ENCODE measurements around the gene B3GLCT. TPM values are rescaled to one million over a fixed set of nuclear protein-coding genes. Genes with fewer than 3 reads are reported as not detected.
A peak's percentile ranks its signal among the peaks of the same experiment; 100 is the strongest.
"Not testable (repeated sequence)": the region's sequence is repeated elsewhere in the genome, so short reads cannot be mapped to it uniquely, and the experiment has no call there.

Gene B3GLCT
- polyA plus RNA-seq, 1 donor from 2014 or later: 6.0 TPM

DNA sequence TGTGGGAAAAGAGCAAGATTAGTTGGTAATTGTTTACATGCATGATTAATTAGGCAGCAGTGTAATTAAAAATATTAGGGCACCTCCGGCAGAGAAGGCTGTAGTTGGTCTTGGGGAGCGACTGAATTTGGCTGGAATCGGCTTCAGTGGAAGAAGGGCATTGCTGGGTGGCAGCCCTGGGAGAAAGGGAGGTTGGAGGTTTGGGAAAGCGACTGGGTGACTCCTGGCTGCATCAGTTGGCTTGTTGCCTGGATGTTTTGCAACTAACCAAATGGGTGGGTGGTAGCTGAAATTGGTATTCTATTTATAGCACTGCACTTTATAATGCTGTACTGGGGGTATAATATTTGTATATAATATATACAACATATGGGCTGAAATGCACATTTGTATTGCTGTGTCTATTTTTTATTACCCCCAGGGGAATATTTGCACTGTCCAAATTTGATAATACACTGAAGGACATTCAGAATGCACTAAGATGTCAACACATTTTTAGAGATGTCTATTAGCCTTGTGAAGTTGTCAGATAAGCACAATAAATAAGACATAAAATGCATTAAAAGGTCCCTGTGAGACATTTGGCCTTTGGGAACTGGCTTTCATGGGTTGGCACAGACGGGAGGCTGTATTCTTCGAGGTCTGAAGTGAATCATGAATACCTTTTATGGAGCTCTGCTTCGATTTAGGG, 1.7 kb downstream of the B3GLCT start:
- peaks cover 14 to 18% (median 17%) of the 10 kb centered on the region in 3 donors for H3K4me1 Mint-ChIP-seq
- no peaks in the 10 kb centered on the region for H3K27me3 Mint-ChIP-seq
- no peaks in the 10 kb centered on the region for H3K9me3 Mint-ChIP-seq
- H3K36me3 Mint-ChIP-seq: peaks cover 3% of the 10 kb centered on the region
- H3K4me3 Mint-ChIP-seq: peak overlapping the region; percentile 85 to 93 (median 92)
- H3K27ac Mint-ChIP-seq: peak overlapping the region; percentile 60 to 83 (median 81)

DNA sequence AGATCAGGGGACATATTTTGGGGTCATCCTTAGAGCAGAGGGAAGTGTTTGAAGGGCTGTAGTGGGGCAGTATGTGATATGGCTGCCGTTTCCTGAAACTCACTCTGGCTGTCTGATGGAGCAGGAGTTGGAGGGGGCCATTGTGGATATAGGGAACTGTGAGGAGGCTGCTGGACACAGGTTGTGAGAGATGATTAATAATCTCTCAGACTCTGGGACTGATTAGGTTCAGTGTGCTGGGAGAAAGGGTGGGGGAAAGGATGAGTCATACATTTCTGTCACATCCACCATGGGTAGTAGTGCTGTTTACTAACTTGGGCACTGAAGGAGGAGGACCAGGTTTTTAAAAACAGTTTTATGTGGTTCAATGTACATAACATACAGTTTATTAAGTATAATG, 4.8 kb downstream of the B3GLCT start:
- H3K9me3 Mint-ChIP-seq: no peaks in the 10 kb centered on the region
- no peak overlapping the region for H3K4me3 Mint-ChIP-seq
- peak overlapping the region in 1 of 3 donors; percentile 44 for H3K27ac Mint-ChIP-seq
- H3K4me1 Mint-ChIP-seq: peaks cover 14 to 18% (median 14%) of the 10 kb centered on the region in 3 donors
- peaks cover 3% of the 10 kb centered on the region for H3K36me3 Mint-ChIP-seq
- H3K27me3 Mint-ChIP-seq: no peaks in the 10 kb centered on the region

DNA sequence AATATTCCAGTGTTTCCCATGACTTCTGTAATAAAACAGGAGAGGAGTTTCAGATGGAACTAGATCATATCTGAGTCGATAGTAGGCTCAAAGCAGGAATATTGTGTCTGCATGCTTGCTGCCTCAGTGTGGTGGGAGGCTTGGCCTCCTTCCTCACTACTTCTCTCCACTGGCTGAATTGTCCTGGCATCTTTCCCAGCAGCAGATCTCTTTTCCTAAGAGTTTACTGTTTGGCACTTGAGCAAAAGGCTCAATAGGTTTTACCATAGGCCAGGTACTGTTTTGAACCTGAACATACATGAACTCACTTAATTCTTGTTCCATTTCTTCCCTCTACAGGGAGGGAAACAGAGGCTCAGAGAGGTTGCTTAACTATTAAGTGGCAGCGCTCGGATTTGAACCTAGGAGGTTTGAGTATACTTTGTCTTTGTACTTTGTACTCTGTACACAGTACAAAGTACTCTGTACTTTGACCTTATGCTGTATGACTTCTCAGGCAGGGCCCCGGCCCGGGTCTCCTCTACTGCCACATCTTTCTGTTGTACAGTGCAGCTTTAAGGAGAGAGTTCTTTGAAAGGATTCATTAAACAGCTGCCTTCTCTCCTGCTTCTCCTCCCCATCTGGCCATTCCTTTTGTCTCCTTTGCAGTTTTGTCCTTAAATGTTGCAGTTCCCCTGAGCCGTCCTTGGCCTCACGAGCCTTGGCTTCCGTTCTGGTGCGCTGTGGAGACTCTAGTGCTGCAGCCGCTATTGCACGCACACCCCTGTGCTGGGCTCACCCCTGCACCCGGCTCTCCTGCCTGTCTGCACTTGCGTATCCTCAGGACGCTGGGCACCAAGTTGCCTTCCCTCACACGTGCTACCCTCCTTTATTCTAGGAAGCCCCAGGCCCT, 8.1 kb downstream of the B3GLCT start:
- Mint-ChIP-seq H3K9me3 (no peaks in the 10 kb centered on the region), H3K27ac (no peak overlapping the region), H3K4me1 (peaks cover 2 to 15% (median 3%) of the 10 kb centered on the region in 3 donors), H3K4me3 (peak overlapping the region in 1 of 4 donors; percentile 39), H3K36me3 (peaks cover 3% of the 10 kb centered on the region), H3K27me3 (no peaks in the 10 kb centered on the region)

DNA sequence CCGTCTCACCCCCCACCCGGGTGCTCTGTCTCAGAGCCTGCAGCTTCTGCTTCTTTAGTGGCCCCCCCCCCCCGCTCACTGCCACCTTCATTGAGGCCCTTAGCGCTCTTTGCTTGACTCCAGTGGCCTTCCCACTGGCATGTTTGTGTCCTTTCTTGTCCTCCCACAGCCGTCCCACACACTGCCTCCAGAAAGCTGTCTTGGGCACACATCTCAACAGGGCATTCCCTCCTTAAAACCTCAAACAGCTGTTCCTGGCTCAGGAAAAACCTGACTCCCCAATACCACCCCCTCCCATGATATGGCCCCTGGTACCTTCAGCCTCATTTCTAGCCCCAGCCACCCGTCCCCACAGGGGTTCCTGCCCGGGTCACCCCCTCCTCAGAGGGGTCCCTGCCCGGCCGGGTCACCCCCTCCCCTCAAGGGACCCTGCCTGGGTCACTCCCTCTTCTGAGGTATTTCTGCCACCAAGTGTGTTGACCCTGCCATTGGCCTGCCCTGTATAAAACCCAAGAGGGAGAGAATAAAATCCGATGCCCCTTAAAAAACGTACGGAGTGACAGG, 8.9 kb downstream of the B3GLCT start:
- Mint-ChIP-seq H3K9me3 (no peaks in the 10 kb centered on the region), H3K27me3 (no peaks in the 10 kb centered on the region), H3K4me1 (peaks cover 3 to 18% (median 5%) of the 10 kb centered on the region in 3 donors), H3K27ac (no peak overlapping the region), H3K36me3 (peaks cover 3% of the 10 kb centered on the region), H3K4me3 (no peak overlapping the region)

GRCh38 chr13:31209172-31209840, 9.5 kb downstream of the B3GLCT start:
- H3K27me3 Mint-ChIP-seq: no peaks in the 10 kb centered on the region
- H3K27ac Mint-ChIP-seq: no peak overlapping the region
- H3K4me1 Mint-ChIP-seq: peaks cover 6 to 21% (median 8%) of the 10 kb centered on the region in 3 donors
- no peaks in the 10 kb centered on the region for H3K9me3 Mint-ChIP-seq
- peak overlapping the region in 2 of 4 donors; percentile 7 to 28 for H3K4me3 Mint-ChIP-seq
- H3K36me3 Mint-ChIP-seq: peaks cover 3% of the 10 kb centered on the region

DNA sequence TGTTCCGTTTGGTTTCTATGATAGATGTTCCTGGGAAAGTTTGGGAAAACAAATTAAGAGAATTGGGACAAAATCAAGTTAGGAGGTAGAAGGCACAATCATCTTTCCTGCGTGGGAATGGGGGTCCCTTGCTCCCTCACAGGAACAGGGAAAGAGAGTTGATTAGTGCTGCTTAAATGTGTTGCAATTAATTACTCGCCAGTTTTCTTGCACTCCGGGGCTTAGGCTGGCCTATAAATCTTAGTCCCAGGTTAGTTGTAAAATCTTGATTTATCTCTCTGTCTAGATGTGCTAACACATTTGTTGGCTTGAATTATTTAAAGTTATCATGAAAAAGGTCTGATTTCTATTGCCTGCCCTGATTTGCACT, 10.1 kb downstream of the B3GLCT start:
- peaks cover 6 to 21% (median 12%) of the 10 kb centered on the region in 3 donors for H3K4me1 Mint-ChIP-seq
- peaks cover 2% of the 10 kb centered on the region for H3K36me3 Mint-ChIP-seq
- H3K27ac Mint-ChIP-seq: no peak overlapping the region
- peak overlapping the region in 1 of 4 donors; percentile 7 for H3K4me3 Mint-ChIP-seq
- no peaks in the 10 kb centered on the region for H3K27me3 Mint-ChIP-seq
- H3K9me3 Mint-ChIP-seq: no peaks in the 10 kb centered on the region

DNA sequence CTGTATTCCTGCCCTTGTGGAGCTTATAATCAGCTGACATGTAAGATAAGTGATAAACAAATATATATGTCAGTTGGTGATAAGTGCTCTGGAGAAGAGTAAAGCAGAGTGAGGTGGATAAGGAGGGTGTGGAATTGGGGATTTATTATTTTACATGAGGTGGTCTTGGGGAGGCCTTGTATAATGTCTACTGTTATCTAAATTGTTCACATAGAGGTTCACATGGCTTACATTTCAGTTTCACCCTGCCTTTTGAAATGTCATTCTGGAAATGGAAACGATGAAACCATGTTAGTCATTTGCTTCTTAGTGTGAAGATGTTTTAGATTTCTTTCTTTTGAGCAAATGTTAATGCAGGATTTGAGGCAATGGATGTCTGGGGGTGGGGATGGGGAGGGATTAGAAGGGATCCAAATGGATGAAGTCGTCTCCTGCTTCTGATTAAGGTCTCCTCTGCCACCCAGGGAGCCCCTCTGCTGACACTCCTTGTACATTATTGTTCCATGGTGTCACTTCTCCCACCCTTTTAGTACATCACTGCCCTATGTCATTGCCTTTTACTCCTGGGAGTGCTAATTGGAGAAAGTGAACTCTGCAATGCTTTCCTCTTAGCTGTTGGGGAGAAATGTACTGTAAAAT, 14.0 kb downstream of the B3GLCT start:
- peaks cover 3% of the 10 kb centered on the region for H3K36me3 Mint-ChIP-seq
- no peak overlapping the region for H3K27ac Mint-ChIP-seq
- no peaks in the 10 kb centered on the region for H3K27me3 Mint-ChIP-seq
- H3K4me1 Mint-ChIP-seq: peaks cover 6 to 18% (median 10%) of the 10 kb centered on the region in 3 donors
- peaks cover 0 to 3% (median 0%) of the 10 kb centered on the region in 3 donors for H3K9me3 Mint-ChIP-seq
- no peak overlapping the region for H3K4me3 Mint-ChIP-seq

- peaks cover 0 to 3% (median 0%) of the 10 kb centered on the region in 3 donors for H3K9me3 Mint-ChIP-seq
- H3K36me3 Mint-ChIP-seq: peaks cover 3% of the 10 kb centered on the region
- H3K4me3 Mint-ChIP-seq: no peak overlapping the region
- H3K4me1 Mint-ChIP-seq: peaks cover 6 to 18% (median 10%) of the 10 kb centered on the region in 3 donors
- no peaks in the 10 kb centered on the region for H3K27me3 Mint-ChIP-seq
- H3K27ac Mint-ChIP-seq: no peak overlapping the region
These were observed 14.7 kb downstream of the B3GLCT start for GRCh38 chr13:31214435-31214834.

DNA sequence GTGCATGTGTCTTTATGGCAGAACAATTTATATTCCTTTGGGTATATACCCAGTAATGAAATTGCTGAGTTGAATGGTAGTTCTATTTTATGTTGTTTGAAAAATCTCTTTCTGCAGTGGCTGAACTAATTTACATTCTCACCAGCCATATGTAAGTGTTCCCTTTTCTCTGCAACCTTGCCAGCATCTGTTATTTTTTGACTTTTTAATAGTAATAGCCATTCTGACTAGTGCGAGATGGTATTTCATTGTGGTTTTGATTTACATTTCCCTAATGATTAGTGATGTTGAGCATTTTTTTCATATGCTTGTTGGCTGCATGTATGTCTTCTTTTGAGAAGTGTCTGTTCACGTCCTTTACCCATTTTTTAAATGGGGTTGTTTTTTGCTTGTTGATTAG, 17.1 kb downstream of the B3GLCT start:
- not testable (repeated sequence) for H3K9me3 Mint-ChIP-seq, H3K4me3 Mint-ChIP-seq, H3K36me3 Mint-ChIP-seq, H3K27ac Mint-ChIP-seq, H3K27me3 Mint-ChIP-seq
- H3K4me1 Mint-ChIP-seq: peaks cover 4 to 10% (median 10%) of the 10 kb centered on the region in 3 donors

GRCh38 chr13:31219909-31220598, 20.3 kb downstream of the B3GLCT start:
- Mint-ChIP-seq H3K4me1 (peaks cover 2 to 7% (median 6%) of the 10 kb centered on the region in 3 donors), H3K27ac (no peak overlapping the region), H3K36me3 (peaks cover 7% of the 10 kb centered on the region)

DNA sequence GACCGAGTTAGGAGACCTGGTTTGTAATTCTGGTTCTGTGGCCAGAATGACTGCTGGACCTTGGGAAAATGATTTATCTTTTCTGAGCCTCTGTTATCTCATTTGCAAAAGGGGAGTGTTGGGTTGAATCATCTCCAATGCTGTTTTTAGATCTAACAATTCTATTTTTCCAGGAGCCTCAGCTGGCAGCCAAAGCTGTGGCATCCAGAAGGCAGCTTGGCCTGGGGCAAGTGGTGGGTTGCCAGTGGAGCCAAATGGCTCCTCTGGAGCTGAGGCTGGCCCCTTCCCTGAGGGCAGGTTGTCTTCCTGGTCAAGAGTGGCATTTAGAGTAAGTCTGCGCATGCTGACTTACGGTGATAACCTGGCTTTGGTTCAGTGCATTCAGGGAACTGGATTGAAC, 21.3 kb downstream of the B3GLCT start:
- peaks cover 0 to 3% (median 0%) of the 10 kb centered on the region in 3 donors for H3K9me3 Mint-ChIP-seq
- H3K36me3 Mint-ChIP-seq: peaks cover 8% of the 10 kb centered on the region

More at GRCh38 chr13:31219909-31220598, 20.3 kb downstream of the B3GLCT start:
- no peaks in the 10 kb centered on the region for H3K27me3 Mint-ChIP-seq
- no peak overlapping the region for H3K4me3 Mint-ChIP-seq
- peaks cover 0 to 3% (median 0%) of the 10 kb centered on the region in 3 donors for H3K9me3 Mint-ChIP-seq

DNA sequence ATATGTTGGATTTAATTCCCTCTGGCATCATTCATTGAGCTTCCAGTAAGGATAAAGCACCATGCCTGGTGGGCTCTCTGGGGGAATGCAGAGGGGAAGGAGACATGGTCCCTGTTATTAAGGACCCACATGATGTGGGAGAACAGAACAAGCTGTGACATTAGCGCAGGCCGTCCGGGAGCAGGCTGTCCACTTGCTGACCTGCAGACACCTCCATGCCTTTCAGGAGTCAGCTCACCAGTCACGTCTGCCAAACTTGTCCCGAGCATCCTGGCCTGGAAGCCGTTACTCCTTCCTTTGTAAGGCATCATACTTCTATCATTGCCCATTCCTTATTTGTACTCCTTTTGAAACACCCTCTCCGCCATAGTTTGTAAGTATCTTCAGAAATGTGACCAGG, 23.4 kb downstream of the B3GLCT start:
- H3K36me3 Mint-ChIP-seq: peaks cover 6% of the 10 kb centered on the region

More for the DNA sequence above, 21.3 kb downstream of the B3GLCT start:
- Mint-ChIP-seq H3K4me3 (no peak overlapping the region), H3K27ac (no peak overlapping the region), H3K4me1 (peaks cover 2 to 7% (median 6%) of the 10 kb centered on the region in 3 donors), H3K27me3 (no peaks in the 10 kb centered on the region)

DNA sequence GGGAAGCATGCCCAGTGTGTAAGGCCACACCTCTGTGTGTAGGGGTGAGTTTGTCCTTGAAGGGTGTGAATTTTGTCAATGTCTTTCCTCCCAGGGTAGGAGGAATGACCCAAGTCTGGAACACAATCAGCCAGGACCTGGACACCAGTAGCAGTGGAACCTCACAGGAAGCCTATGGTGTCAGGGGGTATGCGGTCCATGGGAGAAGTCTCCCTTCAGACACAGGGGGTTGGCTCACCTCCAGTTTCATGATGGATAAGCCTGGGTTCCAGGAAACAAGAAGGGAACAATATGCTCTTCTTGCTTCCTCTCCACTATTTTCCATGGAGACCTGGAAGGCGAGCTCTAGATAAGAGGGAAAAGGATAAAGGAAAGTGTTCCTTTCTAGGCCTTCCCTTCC, 23.9 kb downstream of the B3GLCT start:
- H3K4me3 Mint-ChIP-seq: peak overlapping the region in 1 of 4 donors; percentile 76
- no peaks in the 10 kb centered on the region for H3K9me3 Mint-ChIP-seq
- no peaks in the 10 kb centered on the region for H3K27me3 Mint-ChIP-seq
- H3K4me1 Mint-ChIP-seq: peaks cover 0 to 7% (median 6%) of the 10 kb centered on the region in 3 donors
- no peak overlapping the region for H3K27ac Mint-ChIP-seq
- peaks cover 6% of the 10 kb centered on the region for H3K36me3 Mint-ChIP-seq

More for the DNA sequence above, 23.4 kb downstream of the B3GLCT start:
- peaks cover 2 to 7% (median 6%) of the 10 kb centered on the region in 3 donors for H3K4me1 Mint-ChIP-seq
- H3K27ac Mint-ChIP-seq: no peak overlapping the region
- H3K4me3 Mint-ChIP-seq: no peak overlapping the region
- H3K9me3 Mint-ChIP-seq: no peaks in the 10 kb centered on the region
- H3K27me3 Mint-ChIP-seq: no peaks in the 10 kb centered on the region
